HG03469 (cell line): ENCODE measurements around the gene STK32B.

Experiments
- ATAC-seq: cut with Tn5 transposase; IDR thresholded peaks from one replicate; pipeline ENCODE4 v1.9.1; 2021; ENCODE audit warnings: mild to moderate bottlenecking, moderate library complexity, moderate number of reproducible peaks; ENCODE audit not compliant: unreplicated experiment

Gene STK32B

DNA sequence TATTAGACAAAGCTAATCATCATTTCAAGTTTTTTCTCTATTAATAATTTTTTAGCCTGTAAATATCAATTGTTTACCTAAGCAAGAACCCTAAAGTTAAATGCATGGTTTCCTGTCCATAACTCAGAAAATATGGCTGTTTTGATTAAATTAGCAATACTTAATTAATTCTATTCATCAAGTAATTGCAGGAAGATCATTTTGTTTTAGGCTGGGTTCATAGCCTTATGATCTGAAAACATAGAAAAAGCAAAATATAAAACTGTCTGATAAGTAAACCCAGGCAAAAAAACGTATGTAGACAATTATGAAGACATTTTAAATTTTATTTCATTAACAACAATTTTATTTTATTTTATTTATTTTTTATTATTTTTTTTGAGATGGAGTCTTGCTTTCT, 438.0 kb downstream of the STK32B start:
- no peak for ATAC-seq

- no peak for ATAC-seq
Measured at GRCh38 chr4:5497489-5497888, 446.2 kb downstream of the STK32B start.

DNA sequence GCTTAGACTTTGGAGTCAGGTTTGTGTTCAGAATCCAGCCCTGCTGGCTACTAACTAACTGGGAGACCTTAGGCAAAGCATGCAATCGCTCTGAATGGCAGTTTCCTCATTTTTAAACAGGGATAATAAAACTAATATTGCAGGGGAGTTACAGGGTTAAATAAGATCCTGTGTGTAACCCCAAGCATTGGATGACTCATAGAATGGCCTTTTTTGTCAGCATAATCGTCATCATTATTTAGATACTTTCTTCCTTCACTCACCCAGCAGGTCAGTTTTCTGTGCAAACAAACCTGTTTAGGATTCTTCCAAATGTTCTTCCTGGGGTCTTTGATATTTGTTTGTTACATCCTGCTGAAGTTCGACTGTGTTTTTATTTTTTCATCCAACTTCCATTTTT, 448.9 kb downstream of the STK32B start:
- ATAC-seq: no peak

DNA sequence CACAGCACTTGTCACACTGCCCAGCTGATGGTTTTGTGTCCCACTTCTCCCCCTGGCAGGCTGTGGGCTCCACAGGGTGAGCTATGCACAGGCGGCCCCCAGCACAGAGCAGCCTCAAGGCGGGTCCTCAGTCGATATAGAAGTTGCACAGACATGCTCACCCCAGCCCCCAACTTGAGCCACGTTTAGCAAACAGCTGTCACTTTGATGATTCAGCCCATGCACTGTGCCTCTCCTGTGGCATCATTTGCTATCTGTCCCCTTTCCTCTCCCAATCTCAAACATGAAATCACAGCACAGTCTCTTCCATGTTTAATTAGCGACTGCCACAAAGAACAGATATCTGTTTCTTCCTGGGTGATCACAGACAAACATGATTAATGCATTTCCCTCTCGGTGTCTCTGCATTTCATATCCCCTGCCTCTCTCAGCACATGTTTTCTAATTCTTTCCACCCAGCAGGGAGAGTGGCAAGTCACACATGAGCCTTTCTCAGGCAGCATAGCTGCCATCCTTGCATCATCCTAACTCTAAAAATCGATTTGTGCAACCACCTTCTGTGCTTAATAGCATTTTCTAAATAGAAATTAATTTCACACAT, 452.2 kb downstream of the STK32B start:
- no peak for ATAC-seq

GRCh38 chr4:5504486-5504885, 453.2 kb downstream of the STK32B start:
- no peak for ATAC-seq

DNA sequence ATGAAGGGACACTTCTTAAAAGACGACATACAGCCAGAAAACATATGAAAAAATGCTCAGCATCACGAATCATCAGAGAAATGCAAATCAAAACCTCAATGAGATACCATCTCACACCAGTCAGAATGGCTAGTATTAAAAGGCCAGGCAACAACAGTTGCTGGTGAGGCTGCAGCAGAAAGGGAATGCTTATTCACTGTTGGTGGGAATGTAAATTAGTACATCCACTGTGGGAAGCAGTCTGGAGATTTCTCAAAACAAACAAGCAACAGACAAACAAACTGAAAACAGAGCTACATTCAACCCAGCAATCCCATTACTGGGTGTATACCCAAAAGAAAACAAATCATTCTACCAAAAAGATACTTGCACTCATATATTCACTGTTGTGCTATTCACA, 459.2 kb downstream of the STK32B start:
- no peak for ATAC-seq

DNA sequence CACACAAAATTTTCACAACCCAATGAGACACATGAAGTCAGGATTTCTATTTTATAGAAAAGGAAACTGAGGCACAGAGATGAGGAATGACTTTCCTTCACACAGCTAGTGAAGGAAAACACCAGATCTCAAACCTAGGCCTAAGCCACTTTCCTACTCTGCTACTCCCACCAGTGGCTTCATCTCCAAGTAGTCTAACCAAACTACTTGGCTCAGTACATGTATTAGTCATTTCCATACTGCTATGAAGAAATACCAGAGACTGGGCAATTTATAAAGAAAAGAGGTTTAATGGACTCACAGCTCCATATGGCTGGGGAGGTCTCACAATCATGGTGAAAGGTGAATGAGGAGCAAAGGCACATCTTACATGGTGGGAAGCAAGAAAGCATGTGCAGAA, 460.5 kb downstream of the STK32B start:
- no peak for ATAC-seq

- no peak for ATAC-seq
Measured at GRCh38 chr4:5515646-5516045, 464.4 kb downstream of the STK32B start.

DNA sequence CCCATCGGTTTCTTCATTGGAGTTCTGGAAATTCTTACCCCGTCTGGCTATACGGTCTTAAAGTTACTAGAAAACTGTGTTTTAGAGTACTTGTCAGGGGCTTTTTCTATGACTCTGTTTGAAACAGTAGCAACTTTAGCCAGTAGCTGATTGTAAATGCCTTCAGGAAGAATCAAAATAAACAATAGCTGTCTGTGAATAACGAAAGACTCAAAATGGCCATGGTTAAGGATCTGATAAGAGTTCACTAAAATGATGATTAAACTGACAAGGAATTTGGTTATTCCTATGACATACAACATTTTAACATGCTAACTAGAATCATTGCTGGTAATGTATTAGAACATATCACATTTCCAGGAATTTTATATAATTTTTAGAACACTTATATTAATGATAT, 466.1 kb downstream of the STK32B start:
- no peak for ATAC-seq

- no peak for ATAC-seq
Measured at GRCh38 chr4:5524446-5525299, 473.4 kb downstream of the STK32B start.

GRCh38 chr4:5526080-5526846, 475.0 kb downstream of the STK32B start:
- ATAC-seq: no peak

- ATAC-seq: no peak
Measured at GRCh38 chr4:5527211-5527610, 475.9 kb downstream of the STK32B start.

DNA sequence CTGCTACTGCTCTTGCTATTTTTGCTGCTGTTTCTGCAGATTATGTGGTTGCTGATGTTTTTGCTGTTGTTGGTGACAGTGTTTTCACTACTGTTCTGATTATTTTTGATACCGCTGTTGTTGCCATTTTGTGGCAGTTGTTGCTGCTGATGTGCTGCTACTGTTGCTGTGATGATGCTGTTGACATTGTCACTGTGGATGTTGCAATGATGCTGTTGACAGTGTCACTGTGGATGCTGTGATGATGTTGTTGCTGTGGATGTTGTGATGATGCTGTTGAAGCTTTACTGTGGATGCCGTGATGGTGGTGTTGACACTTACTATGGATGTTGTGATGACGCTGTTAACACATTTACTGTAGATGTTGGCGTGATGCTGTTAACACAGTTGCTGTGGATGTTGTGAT, 476.8 kb downstream of the STK32B start:
- ATAC-seq: no peak

DNA sequence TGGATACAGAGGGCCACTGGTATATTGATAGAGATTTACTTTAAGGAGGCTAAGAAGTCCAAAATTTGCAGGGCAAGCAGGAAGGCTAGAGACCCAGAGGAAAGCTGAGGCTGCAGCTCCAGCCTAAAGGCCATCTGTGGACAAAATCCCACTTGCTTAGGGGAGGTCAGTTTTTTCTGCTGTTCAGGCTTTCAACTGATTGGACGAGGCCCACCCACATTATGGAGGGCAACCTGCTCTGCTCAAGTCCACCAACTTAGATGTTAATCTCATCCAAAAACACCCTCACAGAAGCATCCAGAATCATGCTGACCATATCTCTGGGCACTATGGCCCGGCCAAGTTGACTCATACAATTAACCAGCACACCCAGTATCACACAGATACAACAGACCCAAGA, 480.8 kb downstream of the STK32B start:
- no peak for ATAC-seq

GRCh38 chr4:5539584-5539983, 488.3 kb downstream of the STK32B start:
- no peak for ATAC-seq

- ATAC-seq: no peak
Measured at GRCh38 chr4:5541169-5541568, 489.9 kb downstream of the STK32B start.

DNA sequence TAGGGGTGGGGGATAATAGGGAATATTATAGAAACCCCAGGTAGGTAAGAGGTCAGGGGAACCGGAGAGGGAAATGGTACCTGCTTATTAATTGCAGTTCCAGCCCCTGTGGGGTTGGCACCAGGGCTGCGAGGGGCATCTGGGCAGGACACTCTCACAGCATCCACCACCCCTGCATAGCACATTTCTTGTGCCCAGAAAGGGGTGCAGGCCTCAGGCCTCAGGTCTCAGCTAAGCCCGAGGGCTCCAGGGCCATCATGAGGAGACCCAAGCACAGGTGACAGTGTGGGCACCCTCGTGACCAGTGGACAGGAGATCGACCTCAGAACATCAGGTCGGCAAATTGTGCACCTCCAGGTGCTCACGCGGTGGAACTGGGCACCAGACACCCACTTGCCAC, 492.4 kb downstream of the STK32B start:
- no peak for ATAC-seq

GRCh38 chr4:5544762-5545161, 493.5 kb downstream of the STK32B start:
- no peak for ATAC-seq

DNA sequence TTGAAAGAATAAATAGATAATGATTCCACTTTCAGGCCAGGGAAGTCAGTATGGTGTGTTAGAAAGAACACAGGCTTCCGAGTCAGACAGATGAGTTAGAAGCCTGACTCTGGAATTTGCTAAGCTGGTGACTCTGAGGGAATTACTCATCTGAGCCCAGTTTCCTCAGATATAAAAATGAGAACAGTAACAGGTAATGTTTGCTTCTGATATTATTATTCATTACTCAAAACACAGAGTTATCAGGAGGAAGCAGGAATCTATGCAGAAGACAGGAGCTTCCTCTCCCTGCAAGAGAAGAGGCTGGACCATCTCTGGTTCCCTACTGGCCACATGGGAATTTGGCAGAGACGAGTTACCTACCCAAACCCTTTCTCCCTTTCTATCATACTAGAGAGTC, 494.0 kb downstream of the STK32B start:
- ATAC-seq: no peak

DNA sequence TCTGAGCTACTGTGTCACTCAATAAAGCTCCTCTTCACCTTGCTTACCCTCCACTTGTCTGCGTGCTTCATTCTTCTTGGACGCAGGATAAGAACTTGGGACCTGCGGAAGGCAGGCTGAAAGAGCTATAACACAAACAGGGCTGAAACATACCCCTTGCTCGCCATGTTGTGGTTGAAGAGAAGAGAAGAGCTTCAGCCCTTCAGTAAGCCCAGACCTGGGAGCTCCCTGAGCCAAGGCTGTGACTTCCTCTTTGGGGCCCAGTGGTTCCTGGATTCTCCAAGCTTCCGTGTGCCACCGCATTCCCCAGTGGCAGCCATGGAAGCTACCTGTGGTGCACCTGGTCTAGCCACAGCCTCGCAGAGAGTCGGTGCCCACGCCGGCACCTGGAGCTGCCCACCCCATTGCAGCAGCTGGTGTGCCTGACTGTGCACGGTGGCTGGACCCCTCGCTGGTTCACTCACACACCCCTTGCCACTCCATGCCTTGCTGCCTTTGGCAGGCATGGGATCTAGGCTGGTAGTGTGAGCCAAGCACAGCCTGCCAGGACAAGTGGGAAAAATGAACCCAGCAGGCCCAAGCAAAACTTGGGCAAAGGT, 496.5 kb downstream of the STK32B start:
- ATAC-seq: no peak
